CD4-positive, alpha-beta T cell treated with Interleukin-6 at 100 ng/mL for 8 hours (primary cell): ENCODE data around the gene RIMS1.
"Not testable (repeated sequence)": the region's sequence is repeated elsewhere in the genome, so short reads cannot be mapped to it uniquely, and the experiment has no call there.

Experiments used
- DNase-seq: peaks from one replicate; pipeline ENCODE4 v3.0.0-alpha.2; 2020; ENCODE audit warnings: mixed read lengths, low spot score

RIMS1 gene

GRCh38 chr6:71983131-71983530 is 96.8 kb downstream of the RIMS1 start:
- DNase-seq: no peak

GRCh38 chr6:71994705-71995271 is 108.4 kb downstream of the RIMS1 start:
- no peak for DNase-seq

GRCh38 chr6:71997341-71997740 is 111.0 kb downstream of the RIMS1 start:
- no peak for DNase-seq

- DNase-seq: no peak
These were observed 116.1 kb downstream of the RIMS1 start for GRCh38 chr6:72002415-72002814.

GRCh38 chr6:72006591-72006990 is 120.2 kb downstream of the RIMS1 start:
- not testable (repeated sequence) for DNase-seq

- no peak for DNase-seq
These were observed 136.5 kb downstream of the RIMS1 start for GRCh38 chr6:72022830-72023229.

- no peak for DNase-seq
These were observed 145.1 kb downstream of the RIMS1 start for GRCh38 chr6:72031471-72031870.

- no peak for DNase-seq
These were observed 145.7 kb downstream of the RIMS1 start for GRCh38 chr6:72032086-72032485.

- DNase-seq: no peak
These were observed 149.1 kb downstream of the RIMS1 start for GRCh38 chr6:72035486-72035885.

GRCh38 chr6:72035966-72036365 is 149.6 kb downstream of the RIMS1 start:
- no peak for DNase-seq

GRCh38 chr6:72037006-72037405 is 150.7 kb downstream of the RIMS1 start:
- DNase-seq: no peak

- no peak for DNase-seq
These were observed 153.8 kb downstream of the RIMS1 start for GRCh38 chr6:72040111-72040510.

- no peak for DNase-seq
These were observed 155.7 kb downstream of the RIMS1 start for GRCh38 chr6:72042088-72042487.

- DNase-seq: no peak
These were observed 161.7 kb downstream of the RIMS1 start for GRCh38 chr6:72048080-72048479.

- no peak for DNase-seq
These were observed 163.0 kb downstream of the RIMS1 start for GRCh38 chr6:72049376-72049775.

GRCh38 chr6:72061286-72061685 is 174.9 kb downstream of the RIMS1 start:
- no peak for DNase-seq

GRCh38 chr6:72064399-72064975 is 178.1 kb downstream of the RIMS1 start:
- DNase-seq: no peak

GRCh38 chr6:72078096-72078495 is 191.7 kb downstream of the RIMS1 start:
- no peak for DNase-seq

GRCh38 chr6:72080260-72080941 is 194.1 kb downstream of the RIMS1 start:
- DNase-seq: no peak

GRCh38 chr6:72081871-72082270 is 195.5 kb downstream of the RIMS1 start:
- no peak for DNase-seq

GRCh38 chr6:72083976-72084375 is 197.6 kb downstream of the RIMS1 start:
- no peak for DNase-seq

GRCh38 chr6:72084992-72085569 is 198.7 kb downstream of the RIMS1 start:
- DNase-seq: no peak

- DNase-seq: no peak
These were observed 208.2 kb downstream of the RIMS1 start for GRCh38 chr6:72094506-72094905.
